SHP77 (cell line): ENCODE data around the gene SEMA5A.

Source experiments
- DNase-seq, 2 experiments: peaks; one replicate each; lab custom pipeline; 2025; lab: John Stamatoyannopoulos, UW

SEMA5A gene

GRCh38 chr5:9112520-9113291 is 433.2 kb downstream of the SEMA5A start:
- DNase-seq: no peak

DNA sequence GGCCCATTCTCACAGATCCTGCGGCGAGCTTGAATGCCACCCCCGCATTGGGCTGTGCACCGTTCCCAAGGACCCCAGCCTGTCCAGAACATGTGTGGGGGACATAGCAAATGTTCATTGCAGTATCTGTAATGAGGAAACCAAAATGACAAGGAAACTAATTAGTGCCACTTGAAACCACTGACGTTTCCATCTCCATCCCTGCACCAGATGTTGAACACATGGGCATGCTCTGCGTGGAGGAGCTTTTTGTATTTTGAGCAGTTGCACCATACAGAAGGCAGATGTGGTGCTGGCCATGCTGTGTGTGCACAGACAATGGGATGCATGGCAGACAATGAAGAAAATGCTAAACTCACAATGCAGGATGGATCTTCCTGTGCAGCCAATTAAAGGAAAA is 437.7 kb downstream of the SEMA5A start:
- DNase-seq: no peak

GRCh38 chr5:9105851-9106250 is 440.0 kb downstream of the SEMA5A start:
- DNase-seq: no peak

DNA sequence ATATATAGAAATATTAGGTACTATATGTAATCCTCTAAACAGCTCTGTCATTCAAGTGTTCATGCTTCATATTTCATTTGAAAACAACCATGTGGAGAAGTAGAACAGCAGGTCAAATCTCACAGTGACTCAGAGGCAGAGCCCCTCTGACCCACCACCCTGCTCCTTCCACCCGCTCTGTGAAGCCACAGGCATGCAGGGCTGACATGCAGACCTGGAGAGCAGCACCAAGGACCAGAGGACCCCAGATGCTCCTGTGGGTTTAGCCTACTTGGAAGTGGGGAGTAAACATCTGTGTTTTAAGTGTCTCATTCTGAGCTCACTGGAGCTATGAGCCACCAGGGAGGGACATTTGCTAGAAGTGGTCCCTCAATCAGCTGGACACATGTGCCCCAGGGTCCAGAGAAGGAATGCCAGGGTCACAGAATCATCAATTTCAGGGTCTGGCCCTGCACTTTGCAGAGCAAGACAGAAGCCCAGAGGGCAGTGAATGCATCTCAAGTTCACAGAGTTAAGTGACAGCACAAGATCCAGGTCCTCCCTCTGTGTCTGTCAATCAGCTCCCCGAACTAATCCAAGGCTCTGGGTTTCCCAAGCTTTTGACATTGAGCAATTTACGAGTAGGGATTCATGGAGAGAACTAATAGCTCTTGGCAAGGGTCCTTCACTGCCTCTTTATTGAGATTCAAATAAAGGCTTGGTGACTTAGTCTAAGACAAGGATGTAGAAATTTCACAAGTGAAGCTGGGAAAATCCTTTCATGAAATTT is 441.1 kb downstream of the SEMA5A start:
- no peak for DNase-seq

DNA sequence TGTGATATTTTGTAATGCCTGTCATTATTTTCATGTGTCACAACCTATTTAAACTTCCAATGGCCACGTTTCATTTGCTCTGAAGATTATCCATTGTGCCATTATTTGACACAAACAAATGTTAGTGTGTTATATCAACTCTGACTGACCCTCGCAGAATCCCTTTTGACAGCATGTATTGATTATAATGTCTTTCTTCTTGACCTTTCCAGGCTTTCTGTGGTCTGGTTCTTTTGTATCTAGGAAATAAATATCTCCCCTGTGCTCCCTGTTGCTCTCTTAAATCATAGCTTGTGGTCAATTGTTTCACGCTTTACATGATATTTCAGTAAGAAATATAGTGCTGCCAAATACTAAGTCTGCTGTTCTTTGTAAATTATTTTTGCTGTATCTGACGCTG is 442.6 kb downstream of the SEMA5A start:
- no peak for DNase-seq

DNA sequence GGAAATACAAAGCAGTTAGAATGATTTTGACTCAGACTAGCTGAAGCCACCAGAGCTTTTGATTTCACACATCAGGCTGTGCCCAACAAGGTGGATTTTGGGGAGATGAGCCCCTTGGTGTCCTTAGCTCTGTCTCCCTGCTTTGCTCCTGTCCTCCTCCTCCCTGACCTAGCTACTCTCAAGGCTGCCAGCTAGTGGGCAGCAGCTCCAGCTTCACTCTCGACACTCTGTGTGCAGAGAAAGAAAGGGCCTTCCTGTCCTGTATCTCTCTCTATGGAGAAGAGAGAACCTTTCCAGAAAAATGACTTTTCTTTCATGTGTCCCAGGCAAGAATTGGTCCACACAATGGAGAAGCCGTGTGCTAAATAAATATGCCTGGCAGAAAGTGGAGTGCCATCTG is 446.2 kb downstream of the SEMA5A start:
- no peak for DNase-seq

DNA sequence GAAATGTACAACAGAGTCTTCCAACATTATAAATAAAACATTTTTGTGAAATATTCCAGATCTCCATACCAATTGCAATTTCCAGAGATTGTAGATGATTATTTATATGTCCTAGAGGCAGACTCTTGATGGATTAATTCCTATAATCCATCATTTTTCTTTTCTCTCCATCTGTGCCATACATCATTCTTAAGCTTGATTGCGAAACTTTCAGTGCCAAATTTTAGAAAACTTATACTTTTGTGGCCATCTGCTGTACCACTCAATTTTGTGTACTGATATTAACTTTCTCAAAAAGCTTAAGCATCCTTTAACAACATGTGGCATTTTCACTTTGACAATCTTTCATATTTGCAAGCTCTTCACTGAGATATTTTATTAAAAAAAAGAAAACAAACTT is 446.9 kb downstream of the SEMA5A start:
- no peak for DNase-seq

- DNase-seq: no peak
These were observed 451.3 kb downstream of the SEMA5A start for GRCh38 chr5:9094582-9094981.

GRCh38 chr5:9091896-9092662 is 453.8 kb downstream of the SEMA5A start:
- DNase-seq: no peak

GRCh38 chr5:9090381-9091026 is 455.4 kb downstream of the SEMA5A start:
- DNase-seq: no peak

DNA sequence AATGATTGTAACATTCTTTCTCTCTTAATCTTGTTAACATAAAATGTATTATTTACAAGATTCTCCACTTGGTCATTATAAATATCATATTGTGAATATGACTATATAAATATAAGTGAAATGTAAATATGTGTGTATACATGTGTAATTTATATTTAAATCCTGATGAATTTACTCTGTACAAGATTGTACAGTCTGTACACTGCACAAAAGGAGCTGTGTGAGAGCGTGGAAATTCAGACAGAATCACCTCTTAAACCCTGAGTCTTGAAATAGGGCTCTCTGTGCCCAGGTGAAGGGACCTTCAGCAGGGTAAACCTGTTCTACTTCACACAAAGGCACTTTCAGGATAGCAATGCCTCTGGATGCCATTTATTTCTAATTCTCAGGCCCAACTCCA is 456.0 kb downstream of the SEMA5A start:
- DNase-seq: no peak

DNA sequence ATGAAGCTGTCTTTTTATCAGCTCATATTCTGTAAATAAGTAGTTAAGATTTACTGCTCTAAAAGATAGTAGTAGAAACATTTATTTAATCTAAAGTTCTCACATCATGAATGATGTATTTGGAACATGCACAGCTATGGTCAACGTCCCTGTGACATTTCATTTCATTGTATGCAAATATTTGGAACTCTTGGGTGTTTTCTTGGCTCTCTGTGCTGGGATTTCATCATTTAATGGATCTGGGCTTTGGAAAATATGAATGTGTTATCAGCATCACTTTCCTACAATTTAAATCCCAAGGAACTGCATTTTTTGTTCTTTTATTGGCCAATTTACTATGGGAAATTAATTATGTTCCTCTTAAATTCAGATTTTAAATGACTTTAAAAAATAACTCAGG is 462.9 kb downstream of the SEMA5A start:
- no peak for DNase-seq

DNA sequence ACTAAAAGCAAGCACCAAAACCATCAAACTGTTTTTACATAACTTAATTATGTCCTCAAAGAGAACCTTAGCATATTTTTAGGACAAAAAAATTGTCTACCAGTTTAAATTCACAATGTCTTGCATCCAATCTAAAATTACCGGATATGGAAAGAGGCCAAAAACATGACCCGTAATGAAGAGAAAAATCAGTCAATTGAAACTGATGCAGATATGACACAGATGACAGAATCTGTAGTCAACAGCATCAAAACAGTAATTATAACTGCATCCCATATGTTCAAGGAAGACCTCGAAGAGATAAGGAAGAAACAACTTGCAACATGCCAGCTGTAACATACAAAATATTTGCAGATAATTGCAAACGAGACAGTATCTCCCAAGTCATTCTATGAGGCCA is 473.2 kb downstream of the SEMA5A start:
- DNase-seq: no peak

- DNase-seq: no peak
These were observed 474.4 kb downstream of the SEMA5A start for GRCh38 chr5:9071524-9071923.

- no peak for DNase-seq
These were observed 474.8 kb downstream of the SEMA5A start for GRCh38 chr5:9071074-9071473.

- DNase-seq: no peak
These were observed 476.2 kb downstream of the SEMA5A start for GRCh38 chr5:9069650-9070049.

DNA sequence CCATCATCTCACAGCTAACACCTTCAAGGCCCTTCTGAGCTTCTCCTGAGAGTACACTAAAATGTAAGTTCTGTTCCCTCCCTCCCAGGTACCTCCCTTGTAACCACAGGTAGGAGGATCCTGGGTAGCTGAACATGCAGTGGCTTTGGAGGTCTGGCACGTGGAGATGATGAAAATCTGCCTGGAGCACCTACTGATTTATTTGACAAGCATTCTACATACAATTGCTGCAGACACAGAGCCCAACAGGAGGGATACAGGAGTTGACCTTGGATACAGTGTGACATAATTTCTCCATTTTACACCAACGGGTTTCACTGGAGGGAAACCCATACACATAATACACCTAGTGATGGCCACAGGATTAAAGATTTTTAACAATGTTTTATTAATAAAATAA is 478.7 kb downstream of the SEMA5A start:
- DNase-seq: no peak

GRCh38 chr5:9066349-9066748 is 479.5 kb downstream of the SEMA5A start:
- DNase-seq: no peak

DNA sequence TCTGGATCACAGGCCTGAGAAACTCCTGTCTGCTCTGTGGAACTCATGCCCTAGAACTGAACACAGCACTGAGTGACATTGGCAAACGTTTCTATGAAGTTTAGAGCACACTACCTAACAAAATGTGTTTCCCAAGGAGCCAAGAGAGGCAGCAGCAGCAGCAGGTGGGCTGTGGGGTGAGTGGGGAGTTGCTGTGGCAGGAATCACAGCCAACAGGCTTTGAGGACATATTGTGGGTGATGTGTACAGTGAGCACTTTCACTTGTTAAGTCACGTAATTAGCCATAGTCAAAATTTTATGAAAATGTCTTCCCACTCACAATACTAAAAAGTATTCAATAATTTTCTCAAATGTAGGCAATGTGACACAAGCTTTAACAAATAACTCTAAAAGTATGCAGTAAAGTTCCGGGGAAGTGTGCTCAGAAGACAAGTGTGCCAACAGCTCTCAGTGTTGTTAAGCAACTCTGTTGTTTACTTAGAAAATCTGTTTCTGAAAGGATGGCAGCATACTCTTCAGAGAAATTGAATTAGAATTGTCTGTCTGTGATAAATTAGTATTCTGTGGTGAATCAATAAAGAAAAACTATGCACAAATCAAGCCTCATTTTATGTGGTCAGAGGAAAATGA is 482.1 kb downstream of the SEMA5A start:
- no peak for DNase-seq

- no peak for DNase-seq
These were observed 483.0 kb downstream of the SEMA5A start for GRCh38 chr5:9062873-9063272.

GRCh38 chr5:9059920-9060691 is 485.8 kb downstream of the SEMA5A start:
- DNase-seq: no peak
